ENCODE results near the gene ARRDC5.

- TF ChIP-seq L3MBTL2 (conservative IDR thresholded peaks at IDR 0.05), result no peak
- no peak for TF ChIP-seq LEF1 (IDR thresholded peaks at IDR 0.05; ENCODE audit: borderline replicate concordance)
Measured at GRCh38 chr19:4870025-4870700, 32.5 kb downstream of the ARRDC5 start.

All from HEK293T (cell line).